Measurements from ENCODE around the gene IP6K2. TPM values are rescaled to one million over a fixed set of nuclear protein-coding genes. Genes with fewer than 3 reads are reported as not detected.

The IP6K2 gene
- total and polyA plus RNA-seq, 2 of the 8 experiments (the other 6 are each of a cell fraction or from before 2014, with no cell fraction given) = 95.8 to 144 TPM

GRCh38 chr3:48662753-48663488, 54.1 kb downstream of the IP6K2 start, which contains the start of gene CELSR3:
Gene CELSR3 (minus strand): TSS chr3:48662886. CDS start chr3:48662634, 252 bp downstream.
- Histone ChIP-seq H3K27ac (ENCODE audit: low read depth, low read length) (peak within 1 kb of the TSS; percentile 97), H2BK12ac (ENCODE audit: low read depth, low read length) (peak within 1 kb of the TSS; percentile 97; the same call in 1 of the 2 replicates), H3K9ac (replicated peaks in 1 of 4; ENCODE audit: extremely low read depth in 1 of 4, low read depth in 3 of 4, low read length in 3 of 4) (peak within 1 kb of the TSS; percentile 62 to 97 (median 96)), H2AK5ac (ENCODE audit: low read depth, low read length) (peak within 1 kb of the TSS; percentile 18; the same call in 1 of the 2 replicates), H4K91ac (replicated peaks; ENCODE audit: insufficient read length, low read length) (peak within 1 kb of the TSS; percentile 93), H3K27me3 (replicated peaks in 1 of 4; ENCODE audit: control insufficient read depth in 3 of 4, extremely low read depth in 1 of 4, insufficient read depth in 3 of 4, low read length in 3 of 4) (0 out of 7 replicates have a peak, but pooled peaks cover 0 to 4% (median 0%) of the 10 kb centered on the region in 4 experiments), H4K8ac (ENCODE audit: extremely low read depth, insufficient read depth, low read length) (peak within 1 kb of the TSS; percentile 100; the same call in 1 of the 2 replicates), H3K4me1 (replicated peaks in 1 of 4; ENCODE audit: control insufficient read depth in 3 of 4, insufficient read depth in 4 of 4, low read length in 3 of 4) (peaks cover 0 to 11% (median 7%) of the 10 kb centered on the region in 4 experiments; a peak in 5 of 7 replicates), H3K56ac (replicated peaks; ENCODE audit: insufficient read length, low read depth, low read length) (peak within 1 kb of the TSS; percentile 65), H2BK15ac (ENCODE audit: low read length) (peak within 1 kb of the TSS; percentile 46; the same call in 1 of the 2 replicates), H2BK5ac (ENCODE audit: low read depth, low read length) (peak within 1 kb of the TSS; percentile 95), H3K4me3 (ENCODE audit: extremely low read depth in 1 of 4, insufficient read depth in 2 of 4, low read depth in 3 of 4, low read length in 4 of 4) (peak within 1 kb of the TSS; percentile 73 to 84 (median 82)), H4K20me1 (replicated peaks in 1 of 2; ENCODE audit: control insufficient read depth in 1 of 2, insufficient read depth in 2 of 2, low read length in 2 of 2) (peaks cover 10 to 23% of the 10 kb centered on the region in 2 experiments), H3K79me1 (ENCODE audit: low read depth, low read length) (peaks cover 2% of the 10 kb centered on the region; the same call in 1 of the 2 replicates), H2BK20ac (ENCODE audit: low read length) (peak within 1 kb of the TSS; percentile 48; the same call in 1 of the 2 replicates), H3K4me2 (ENCODE audit: insufficient read depth in 1 of 2, low read depth in 2 of 2, low read length in 2 of 2) (peak within 1 kb of the TSS; percentile 77 to 94), H3K79me2 (ENCODE audit: control insufficient read depth in 1 of 2, insufficient read depth in 2 of 2, low read length in 2 of 2) (no peaks in the 10 kb centered on the region), H2BK120ac (replicated peaks; ENCODE audit: low read depth, low read length) (peak within 1 kb of the TSS; percentile 51), H3K23ac (ENCODE audit: insufficient read length) (no peak within 1 kb of the TSS), H4K5ac (ENCODE audit: insufficient read length, low read depth, low read length) (peak within 1 kb of the TSS; percentile 95), H3K18ac (ENCODE audit: extremely low read depth, low read length) (peak within 1 kb of the TSS; percentile 97), H3K23me2 (ENCODE audit: low read depth, low read length) (peaks cover 12% of the 10 kb centered on the region; the same call in 1 of the 2 replicates), H3K9me3 (ENCODE audit: insufficient read depth in 2 of 2, low read depth in 1 of 2, low read length in 1 of 2) (no peaks in the 10 kb centered on the region), H3K14ac (ENCODE audit: insufficient read length) (no peak within 1 kb of the TSS), H3K4ac (replicated peaks; ENCODE audit: insufficient read length, low read depth, low read length) (peak within 1 kb of the TSS; percentile 47), H3K36me3 (ENCODE audit: control insufficient read depth in 2 of 4, insufficient read depth in 4 of 4, low read length in 3 of 4) (peaks cover 0 to 13% (median 1%) of the 10 kb centered on the region in 4 experiments; a peak in 4 of 8 replicates), H2AFZ (ENCODE audit: low read length) (no peak within 1 kb of the TSS)
- ChIA-PET POLR2A (ENCODE audit: partially characterized antibody) (interaction anchor here (0.6 to 11.1 kb wide), 47 partner anchors 11 to 431 kb away, joined by 3 to 175 read pairs (median 5); partner anchors contain the start of genes CCDC51, COL7A1, IMPDH2 and IP6K2), CTCF (ENCODE audit: partially characterized antibody) (interaction anchor here (0.9 to 5.2 kb wide), 15 partner anchors 11 to 231 kb away, joined by 3 to 27 read pairs (median 4); partner anchors contain the start of genes NCKIPSD and SLC26A6)
- peak; percentile 60 for FAIRE-seq
- peak; percentile 73 to 91 for DNase-seq (ENCODE audit: low read depth in 1 of 2, low spot score in 2 of 2)
- 1% methylated on average over 37 of the region's 52 CpGs; no CpG with 5 or more reads in 1 of the 2 experiments for WGBS, 2 experiments (ENCODE audit: extremely low coverage in 1 of 2, insufficient coverage in 1 of 2, insufficient read length in 1 of 2, insufficient replicate concordance in 2 of 2, low coverage in 1 of 2, low lambda C conversion rate in 2 of 2, missing lambda C conversion rate in 1 of 2)
- TF ChIP-seq KDM5A (IDR thresholded peaks at IDR 0.05; ENCODE audit: low read length) (no peak), USF2 (IDR thresholded peaks at IDR 0.05; ENCODE audit: low read length) (peak; percentile 18; the same call in 1 of the 2 replicates), SUZ12 (IDR thresholded peaks at IDR 0.05; ENCODE audit: low read length) (no peak), BACH1 (IDR thresholded peaks at IDR 0.05; ENCODE audit: low read length) (no peak), CEBPB (IDR thresholded peaks at IDR 0.05; ENCODE audit: low read depth, low read length) (no peak), SIN3A (conservative IDR thresholded peaks at IDR 0.05 in 1 of 2, IDR thresholded peaks at IDR 0.05 in 1 of 2; ENCODE audit: low read depth in 1 of 2, low read length in 2 of 2) (0 out of 4 replicates have a peak, but pooled peaks of 1 of the 2 experiments have one; percentile 20), JUND (IDR thresholded peaks at IDR 0.05; ENCODE audit: low read length) (peak; percentile 93), RBBP5 (IDR thresholded peaks at IDR 0.05; ENCODE audit: borderline replicate concordance, low read depth, low read length) (peak; percentile 31), EP300 (IDR thresholded peaks at IDR 0.05; ENCODE audit: borderline replicate concordance in 1 of 2, low read depth in 2 of 2, low read length in 2 of 2) (peak in 1 of 2 experiments; percentile 98; a peak in 2 of 3 replicates)
